ENCODE results near the gene CD2BP2. TPM values are rescaled to one million over a fixed set of nuclear protein-coding genes. Genes with fewer than 3 reads are reported as not detected.

CD2BP2 gene
- total and polyA plus RNA-seq, 2 of the 13 experiments (the other 11 are each of a cell fraction or from before 2014, with no cell fraction given), result 24.9 to 54.6 TPM

DNA sequence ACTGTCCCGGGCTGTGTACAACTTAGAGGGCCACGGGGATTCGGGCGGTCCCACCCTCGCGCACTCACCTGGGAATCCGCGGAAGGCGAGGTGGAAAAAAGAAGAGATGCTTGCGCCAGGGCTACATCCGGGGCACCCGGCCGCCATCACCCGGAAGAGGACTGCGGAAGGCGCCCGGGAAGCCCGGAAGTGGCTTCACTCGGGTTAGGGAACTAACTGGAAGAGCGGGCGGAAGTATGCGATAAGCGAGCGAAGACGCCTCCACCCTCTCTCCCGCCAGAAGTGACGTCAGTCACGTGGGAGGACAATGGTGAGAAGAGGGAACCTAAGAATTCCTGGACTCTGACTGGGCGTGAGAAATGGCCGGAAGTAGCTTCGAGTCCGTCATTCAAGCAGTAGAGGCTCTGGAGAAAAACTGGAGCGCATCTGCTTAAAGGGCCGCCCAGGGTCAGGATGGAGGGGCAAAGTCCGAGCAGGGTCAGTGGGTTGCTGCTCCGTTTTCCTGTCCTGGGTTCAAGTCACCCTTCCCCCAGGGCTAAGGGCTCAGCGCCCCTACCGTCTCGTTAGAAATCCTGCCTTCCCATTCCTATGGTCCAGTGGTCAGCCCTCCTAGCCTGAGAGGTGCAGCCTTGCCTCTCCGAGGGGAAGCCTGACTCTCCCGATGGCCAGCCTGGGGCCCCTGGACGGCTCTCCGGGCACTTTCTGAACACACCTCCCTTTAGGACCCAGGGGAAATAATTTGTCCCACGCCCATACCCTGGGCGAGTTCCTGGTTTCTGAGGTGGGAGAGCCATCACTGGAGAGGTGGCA, at the start of gene CD2BP2 (continued):
- TF ChIP-seq CREM (IDR thresholded peaks at IDR 0.05) (peak; percentile 98), CREM (CRISPR knock-in tag; IDR thresholded peaks at IDR 0.05) (peak; percentile 43; the same call in 1 of the 2 replicates), PTBP1 (IDR thresholded peaks at IDR 0.05; ENCODE audit: low read depth, low read length, poor library complexity, severe bottlenecking) (no peak), CHCHD3 (CRISPR knock-in tag; IDR thresholded peaks at IDR 0.05) (no peak; the same call in 1 of the 2 replicates), ZNF616 (CRISPR knock-in tag; IDR thresholded peaks at IDR 0.05; ENCODE audit: low read depth) (no peak; the same call in 1 of the 2 replicates), REL (CRISPR knock-in tag; conservative IDR thresholded peaks at IDR 0.05) (0 out of 2 replicates have a peak, but pooled peaks have one; percentile 83), RFXANK (CRISPR knock-in tag; IDR thresholded peaks at IDR 0.05) (no peak; the same call in 1 of the 2 replicates), ZNF7 (CRISPR knock-in tag; IDR thresholded peaks at IDR 0.05) (no peak), TARDBP (CRISPR knock-in tag; IDR thresholded peaks at IDR 0.05) (peak; percentile 80), MAFK (conservative IDR thresholded peaks at IDR 0.05 in 1 of 2, IDR thresholded peaks at IDR 0.05 in 1 of 2; ENCODE audit: low read length in 2 of 2) (no peak), MEF2D (CRISPR knock-in tag; IDR thresholded peaks at IDR 0.05) (peak; percentile 51), MAFF (IDR thresholded peaks at IDR 0.05; ENCODE audit: low read depth, low read length) (0 out of 2 replicates have a peak, but pooled peaks have one; percentile 1), MATR3 (CRISPR knock-in tag; IDR thresholded peaks at IDR 0.05) (no peak), SETDB1 (CRISPR knock-in tag; IDR thresholded peaks at IDR 0.05; ENCODE audit: borderline replicate concordance) (no peak), SOX5 (CRISPR knock-in tag; IDR thresholded peaks at IDR 0.05; ENCODE audit: borderline replicate concordance) (peak; percentile 96), ARID3A (IDR thresholded peaks at IDR 0.05; ENCODE audit: low read depth, low read length) (no peak), SNRNP70 (IDR thresholded peaks at IDR 0.05; ENCODE audit: low read depth, low read length) (no peak), ZNF709 (CRISPR knock-in tag; IDR thresholded peaks at IDR 0.05) (peak; percentile 51), ZNF350 (CRISPR knock-in tag; IDR thresholded peaks at IDR 0.05; ENCODE audit: borderline replicate concordance, low read depth) (peak; percentile 67; the same call in 1 of the 2 replicates), ZNF766 (CRISPR knock-in tag; IDR thresholded peaks at IDR 0.05; ENCODE audit: borderline replicate concordance) (peak; percentile 59; the same call in 1 of the 2 replicates), CENPX (CRISPR knock-in tag; IDR thresholded peaks at IDR 0.05) (no peak)
- TF ChIP-seq, protein P1, sequence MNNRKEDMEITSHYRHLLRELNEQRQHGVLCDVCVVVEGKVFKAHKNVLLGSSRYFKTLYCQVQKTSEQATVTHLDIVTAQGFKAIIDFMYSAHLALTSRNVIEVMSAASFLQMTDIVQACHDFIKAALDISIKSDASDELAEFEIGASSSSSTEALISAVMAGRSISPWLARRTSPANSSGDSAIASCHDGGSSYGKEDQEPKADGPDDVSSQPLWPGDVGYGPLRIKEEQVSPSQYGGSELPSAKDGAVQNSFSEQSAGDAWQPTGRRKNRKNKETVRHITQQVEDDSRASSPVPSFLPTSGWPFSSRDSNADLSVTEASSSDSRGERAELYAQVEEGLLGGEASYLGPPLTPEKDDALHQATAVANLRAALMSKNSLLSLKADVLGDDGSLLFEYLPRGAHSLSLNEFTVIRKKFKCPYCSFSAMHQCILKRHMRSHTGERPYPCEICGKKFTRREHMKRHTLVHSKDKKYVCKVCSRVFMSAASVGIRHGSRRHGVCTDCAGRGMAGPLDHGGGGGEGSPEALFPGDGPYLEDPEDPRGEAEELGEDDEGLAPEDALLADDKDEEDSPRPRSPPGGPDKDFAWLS (CRISPR knock-in tag; IDR thresholded peaks at IDR 0.05; ENCODE audit: borderline replicate concordance), result peak; percentile 81; the same call in 1 of the 2 replicates
- TF ChIP-seq, protein P2, sequence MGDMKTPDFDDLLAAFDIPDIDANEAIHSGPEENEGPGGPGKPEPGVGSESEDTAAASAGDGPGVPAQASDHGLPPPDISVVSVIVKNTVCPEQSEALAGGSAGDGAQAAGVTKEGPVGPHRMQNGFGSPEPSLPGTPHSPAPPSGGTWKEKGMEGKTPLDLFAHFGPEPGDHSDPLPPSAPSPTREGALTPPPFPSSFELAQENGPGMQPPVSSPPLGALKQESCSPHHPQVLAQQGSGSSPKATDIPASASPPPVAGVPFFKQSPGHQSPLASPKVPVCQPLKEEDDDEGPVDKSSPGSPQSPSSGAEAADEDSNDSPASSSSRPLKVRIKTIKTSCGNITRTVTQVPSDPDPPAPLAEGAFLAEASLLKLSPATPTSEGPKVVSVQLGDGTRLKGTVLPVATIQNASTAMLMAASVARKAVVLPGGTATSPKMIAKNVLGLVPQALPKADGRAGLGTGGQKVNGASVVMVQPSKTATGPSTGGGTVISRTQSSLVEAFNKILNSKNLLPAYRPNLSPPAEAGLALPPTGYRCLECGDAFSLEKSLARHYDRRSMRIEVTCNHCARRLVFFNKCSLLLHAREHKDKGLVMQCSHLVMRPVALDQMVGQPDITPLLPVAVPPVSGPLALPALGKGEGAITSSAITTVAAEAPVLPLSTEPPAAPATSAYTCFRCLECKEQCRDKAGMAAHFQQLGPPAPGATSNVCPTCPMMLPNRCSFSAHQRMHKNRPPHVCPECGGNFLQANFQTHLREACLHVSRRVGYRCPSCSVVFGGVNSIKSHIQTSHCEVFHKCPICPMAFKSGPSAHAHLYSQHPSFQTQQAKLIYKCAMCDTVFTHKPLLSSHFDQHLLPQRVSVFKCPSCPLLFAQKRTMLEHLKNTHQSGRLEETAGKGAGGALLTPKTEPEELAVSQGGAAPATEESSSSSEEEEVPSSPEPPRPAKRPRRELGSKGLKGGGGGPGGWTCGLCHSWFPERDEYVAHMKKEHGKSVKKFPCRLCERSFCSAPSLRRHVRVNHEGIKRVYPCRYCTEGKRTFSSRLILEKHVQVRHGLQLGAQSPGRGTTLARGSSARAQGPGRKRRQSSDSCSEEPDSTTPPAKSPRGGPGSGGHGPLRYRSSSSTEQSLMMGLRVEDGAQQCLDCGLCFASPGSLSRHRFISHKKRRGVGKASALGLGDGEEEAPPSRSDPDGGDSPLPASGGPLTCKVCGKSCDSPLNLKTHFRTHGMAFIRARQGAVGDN (CRISPR knock-in tag; IDR thresholded peaks at IDR 0.05), result peak; percentile 94
